OCI-LY3 (cell line): ENCODE data around the gene LHB.

Experiments used
- CTCF ChIP-seq: fragments of 200-600, 300-600 bp; sonication (generic); IDR thresholded peaks from 2 replicates; pipeline ENCODE4 v1.5.1; 2014; ENCODE audit warnings: antibody characterized with exemption, low read length, low read depth
- EZH2phosphoT487 ChIP-seq: fragments of 200-600 bp; shearing (Covaris generic); IDR thresholded peaks from 2 replicates; pipeline ENCODE4 v1.6.1; 2018; ENCODE audit warnings: antibody characterized with exemption, mixed run types, low read depth

GRCh38 chr19:49061000-49061399 is 44.1 kb upstream of the LHB start:
- TF ChIP-seq CTCF (no peak), EZH2phosphoT487 (no peak)
